ENCODE results near the gene PAM. TPM values are rescaled to one million over a fixed set of nuclear protein-coding genes. Genes with fewer than 3 reads are reported as not detected.

PAM gene
- total RNA-seq, 4 donors from 2014 or later = 113 to 178 (median 130) TPM

GRCh38 chr5:102969641-102970040 is 214.5 kb downstream of the PAM start:
- DNase-seq (ENCODE audit: low spot score) (no peak), ATAC-seq (ENCODE audit: low FRiP score) (no peak)
- TF ChIP-seq CTCF (IDR thresholded peaks at IDR 0.05) = no peak

DNA sequence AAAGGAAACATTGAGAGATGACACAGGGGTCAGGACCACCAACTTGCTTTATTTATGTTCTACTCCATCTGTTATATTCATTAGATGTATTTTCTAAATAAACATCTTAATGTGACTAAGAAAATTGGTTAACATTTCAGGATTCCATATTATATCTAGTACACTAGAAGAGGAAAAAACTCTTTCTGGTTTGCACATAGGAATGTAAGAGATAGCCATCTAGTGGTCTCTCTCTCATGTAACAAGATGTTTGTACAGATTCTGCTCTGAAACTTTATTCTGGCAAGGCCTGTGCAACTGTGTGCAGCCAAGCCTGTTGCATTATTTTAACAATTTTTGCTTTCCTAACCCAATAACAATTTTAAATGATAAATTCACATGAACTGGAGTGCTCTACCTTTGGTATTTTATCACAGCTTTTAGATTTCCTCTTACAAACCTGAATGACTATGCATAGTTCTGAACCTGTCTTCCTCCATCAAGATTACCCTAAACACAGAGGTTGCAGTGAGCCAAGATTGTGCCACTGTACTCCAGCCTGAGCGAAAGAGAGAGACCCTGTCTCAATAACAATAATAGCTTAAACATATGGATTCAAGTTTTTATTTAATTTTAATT is 216.7 kb downstream of the PAM start:
- ATAC-seq (ENCODE audit: low FRiP score) = peak; percentile 75
- DNase-seq (ENCODE audit: low spot score) = no peak
- TF ChIP-seq CTCF (IDR thresholded peaks at IDR 0.05) = no peak

DNA sequence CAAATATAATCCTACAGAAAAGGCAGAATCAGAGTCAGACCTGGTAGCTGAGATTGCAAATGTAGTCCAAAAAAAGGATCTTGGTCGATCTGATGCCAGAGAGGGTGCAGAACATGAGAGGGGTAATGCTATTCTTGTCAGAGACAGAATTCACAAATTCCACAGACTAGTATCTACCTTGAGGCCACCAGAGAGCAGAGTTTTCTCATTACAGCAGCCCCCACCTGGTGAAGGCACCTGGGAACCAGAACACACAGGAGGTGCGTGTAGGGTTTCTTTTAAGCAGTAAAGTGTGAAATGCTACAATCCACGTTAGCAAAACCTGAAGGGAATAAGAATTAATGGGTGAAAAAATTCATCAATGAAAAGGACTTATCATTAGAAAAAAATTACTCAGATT is 219.1 kb downstream of the PAM start:
- no peak for DNase-seq (ENCODE audit: low spot score)
- no peak for ATAC-seq (ENCODE audit: low FRiP score)
- no peak for TF ChIP-seq CTCF (IDR thresholded peaks at IDR 0.05)

DNA sequence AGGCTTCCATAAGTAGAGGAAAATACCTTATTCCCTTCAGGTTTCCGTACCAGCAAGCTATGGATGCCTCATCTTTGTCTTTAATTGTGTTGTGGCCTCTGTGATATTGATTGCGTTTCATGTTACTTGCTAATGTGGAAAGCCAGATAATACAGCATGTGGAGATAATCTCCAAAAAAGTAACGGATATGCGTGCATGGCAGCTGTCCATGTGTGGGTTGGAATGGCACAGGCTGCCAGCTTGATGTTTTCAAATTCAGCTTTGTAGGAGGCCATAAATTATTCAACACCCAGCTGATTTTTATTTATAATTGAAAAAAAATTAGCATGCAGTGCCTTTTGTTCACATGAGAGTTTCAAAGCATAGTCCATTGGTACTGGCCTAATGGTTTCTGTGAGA is 219.9 kb downstream of the PAM start:
- no peak for DNase-seq (ENCODE audit: low spot score)
- no peak for ATAC-seq (ENCODE audit: low FRiP score)
- TF ChIP-seq CTCF (IDR thresholded peaks at IDR 0.05) = no peak

GRCh38 chr5:102975457-102976182 is 220.5 kb downstream of the PAM start:
- DNase-seq (ENCODE audit: low spot score) (no peak), ATAC-seq (ENCODE audit: low FRiP score) (no peak)
- TF ChIP-seq CTCF (IDR thresholded peaks at IDR 0.05) = no peak

- no peak for ATAC-seq (ENCODE audit: low FRiP score)
- no peak for DNase-seq (ENCODE audit: low spot score)
- no peak for TF ChIP-seq CTCF (IDR thresholded peaks at IDR 0.05)
Observed at GRCh38 chr5:102981957-102982635, 227.0 kb downstream of the PAM start.

Measured in omental fat pad (tissue), 4 donors.